Endothelial cell (in vitro differentiated cells): ENCODE measurements around the gene ABCC9. TPM values are rescaled to one million over a fixed set of nuclear protein-coding genes. Genes with fewer than 3 reads are reported as not detected.

Source experiments
- DNase-seq: peaks from one replicate; pipeline ENCODE4 v3.0.0; 2021; ENCODE audit warnings: low spot score
- H3K27ac Mint-ChIP-seq: one replicate; pipeline ENCODE4 v1.8.0; 2021; ENCODE audit warnings: mixed read lengths, inconsistent platforms; ENCODE audit not compliant: unreplicated experiment
- H3K27me3 Mint-ChIP-seq: one replicate; pipeline ENCODE4 v1.8.0; 2021; ENCODE audit warnings: mild to moderate bottlenecking, moderate library complexity, mixed read lengths, inconsistent platforms; ENCODE audit not compliant: unreplicated experiment
- H3K36me3 Mint-ChIP-seq: one replicate; pipeline ENCODE4 v1.8.0; 2021; ENCODE audit warnings: mild to moderate bottlenecking, low read depth, mixed read lengths, inconsistent platforms; ENCODE audit not compliant: unreplicated experiment
- H3K4me1 Mint-ChIP-seq: one replicate; pipeline ENCODE4 v1.8.0; 2021; ENCODE audit warnings: mild to moderate bottlenecking, mixed read lengths, inconsistent platforms; ENCODE audit not compliant: unreplicated experiment
- H3K4me3 Mint-ChIP-seq: one replicate; pipeline ENCODE4 v1.8.0; 2021; ENCODE audit warnings: mild to moderate bottlenecking, mixed read lengths, inconsistent platforms; ENCODE audit not compliant: unreplicated experiment
- H3K9me3 Mint-ChIP-seq: one replicate; pipeline ENCODE4 v1.8.0; 2021; ENCODE audit warnings: mixed read lengths, inconsistent platforms; ENCODE audit not compliant: unreplicated experiment
- CTCF ChIP-seq: fragments of 200-600 bp; sonication (generic); IDR thresholded peaks from one replicate; pipeline ENCODE4 v1.5.0; 2021; ENCODE audit warnings: antibody characterized with exemption; ENCODE audit not compliant: unreplicated experiment
- total RNA-seq: library from RNA; stranded (reverse); fragmentation: NEBNext Ultra II Directional; extraction: Animal tissue kit (Norgen Biotek cat#: 25700); gene quantifications from one replicate; pipeline ENCODE4 v1.2.1, GENCODE V29; 2021; ENCODE audit not compliant: unreplicated experiment

Gene ABCC9
- total RNA-seq, 1 donor from 2014 or later = 1.2 TPM

DNA sequence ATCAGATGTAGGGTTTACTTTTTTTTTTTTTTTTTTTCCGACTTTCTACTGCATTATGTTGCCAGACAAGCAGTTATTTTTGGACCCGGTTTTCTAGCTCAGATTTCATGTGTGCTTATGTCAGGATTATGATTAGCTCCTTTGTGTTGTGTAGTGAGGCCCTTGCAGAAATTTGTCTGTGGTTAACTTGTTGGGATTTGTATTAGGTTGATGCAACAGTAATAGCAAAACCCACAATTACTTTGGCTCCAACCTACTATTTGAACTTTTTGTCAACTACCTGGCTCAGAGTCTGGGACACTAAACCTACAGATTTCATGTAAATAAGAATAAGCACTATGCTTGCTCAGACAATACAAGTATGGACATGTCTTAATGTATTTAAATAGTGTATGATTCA is 122.6 kb downstream of the ABCC9 start:
- Mint-ChIP-seq H3K27ac (no peak overlapping the region), H3K4me3 (no peak overlapping the region), H3K36me3 (no peaks in the 10 kb centered on the region), H3K9me3 (no peaks in the 10 kb centered on the region), H3K27me3 (no peaks in the 10 kb centered on the region), H3K4me1 (no peaks in the 10 kb centered on the region)
- no peak for TF ChIP-seq CTCF
- no peak for DNase-seq

- Mint-ChIP-seq H3K9me3 (no peaks in the 10 kb centered on the region), H3K27me3 (no peaks in the 10 kb centered on the region), H3K36me3 (no peaks in the 10 kb centered on the region), H3K27ac (no peak overlapping the region), H3K4me1 (no peaks in the 10 kb centered on the region), H3K4me3 (no peak overlapping the region)
- DNase-seq = no peak
- TF ChIP-seq CTCF = no peak
These were observed 125.7 kb downstream of the ABCC9 start for GRCh38 chr12:21815306-21816062.

GRCh38 chr12:21814814-21815213 is 126.4 kb downstream of the ABCC9 start:
- H3K4me3 Mint-ChIP-seq = no peak overlapping the region
- no peaks in the 10 kb centered on the region for H3K36me3 Mint-ChIP-seq
- H3K27me3 Mint-ChIP-seq = no peaks in the 10 kb centered on the region
- no peak overlapping the region for H3K27ac Mint-ChIP-seq
- DNase-seq = no peak
- H3K4me1 Mint-ChIP-seq = no peaks in the 10 kb centered on the region
- H3K9me3 Mint-ChIP-seq = no peaks in the 10 kb centered on the region
- TF ChIP-seq CTCF = no peak

DNA sequence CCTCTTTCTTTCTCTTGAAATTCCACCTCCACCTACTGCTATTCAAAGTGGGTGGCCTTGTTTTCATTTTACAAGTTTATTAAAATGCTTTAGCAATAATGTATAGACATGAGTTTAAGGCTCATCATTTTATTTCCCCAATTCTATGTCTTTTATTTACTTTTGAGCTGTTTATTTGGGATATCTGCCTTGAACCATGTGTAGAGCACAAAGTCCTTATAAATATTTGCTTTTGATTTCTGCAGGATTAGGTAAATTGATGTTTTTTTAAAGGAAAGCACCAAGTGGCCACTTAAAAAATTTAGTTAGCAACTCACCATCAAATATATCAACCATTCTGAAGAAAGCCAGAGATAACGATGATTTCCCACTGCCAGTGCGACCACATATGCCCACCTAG is 126.9 kb downstream of the ABCC9 start:
- H3K4me1 Mint-ChIP-seq = no peaks in the 10 kb centered on the region
- no peak overlapping the region for H3K27ac Mint-ChIP-seq
- H3K36me3 Mint-ChIP-seq = no peaks in the 10 kb centered on the region
- TF ChIP-seq CTCF = no peak
- no peaks in the 10 kb centered on the region for H3K27me3 Mint-ChIP-seq
- DNase-seq = no peak
- H3K4me3 Mint-ChIP-seq = no peak overlapping the region
- no peaks in the 10 kb centered on the region for H3K9me3 Mint-ChIP-seq

- no peak for TF ChIP-seq CTCF
- no peak overlapping the region for H3K27ac Mint-ChIP-seq
- H3K9me3 Mint-ChIP-seq = no peaks in the 10 kb centered on the region
- H3K36me3 Mint-ChIP-seq = no peaks in the 10 kb centered on the region
- DNase-seq = no peak
- H3K27me3 Mint-ChIP-seq = no peaks in the 10 kb centered on the region
- no peaks in the 10 kb centered on the region for H3K4me1 Mint-ChIP-seq
- no peak overlapping the region for H3K4me3 Mint-ChIP-seq
These were observed 127.5 kb downstream of the ABCC9 start for GRCh38 chr12:21813751-21814150.
